Measurements from ENCODE around the gene MYOM1.

MYOM1 gene

GRCh38 chr18:3183103-3183717 is 36.6 kb downstream of the MYOM1 start:
- no peak for DNase-seq

DNA sequence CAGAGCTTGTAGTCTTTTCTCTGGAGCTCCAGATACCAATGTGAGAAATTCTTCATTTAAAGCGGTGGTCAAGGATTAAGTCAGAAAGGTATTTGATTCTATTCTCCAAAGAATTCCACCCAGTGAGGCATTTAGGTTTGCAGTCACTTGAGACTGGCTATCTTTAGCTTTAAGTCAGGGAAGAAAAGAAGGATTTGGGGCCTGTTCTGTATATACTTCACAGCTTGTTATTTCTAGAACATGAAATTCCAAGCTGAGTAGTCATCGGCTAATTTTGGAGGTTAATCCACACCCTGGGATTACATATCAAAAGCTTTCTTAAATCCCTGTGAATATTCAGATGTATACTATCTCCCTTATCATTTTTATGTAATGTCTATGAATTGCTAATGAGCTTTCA is 39.4 kb downstream of the MYOM1 start:
- DNase-seq = no peak

DNA sequence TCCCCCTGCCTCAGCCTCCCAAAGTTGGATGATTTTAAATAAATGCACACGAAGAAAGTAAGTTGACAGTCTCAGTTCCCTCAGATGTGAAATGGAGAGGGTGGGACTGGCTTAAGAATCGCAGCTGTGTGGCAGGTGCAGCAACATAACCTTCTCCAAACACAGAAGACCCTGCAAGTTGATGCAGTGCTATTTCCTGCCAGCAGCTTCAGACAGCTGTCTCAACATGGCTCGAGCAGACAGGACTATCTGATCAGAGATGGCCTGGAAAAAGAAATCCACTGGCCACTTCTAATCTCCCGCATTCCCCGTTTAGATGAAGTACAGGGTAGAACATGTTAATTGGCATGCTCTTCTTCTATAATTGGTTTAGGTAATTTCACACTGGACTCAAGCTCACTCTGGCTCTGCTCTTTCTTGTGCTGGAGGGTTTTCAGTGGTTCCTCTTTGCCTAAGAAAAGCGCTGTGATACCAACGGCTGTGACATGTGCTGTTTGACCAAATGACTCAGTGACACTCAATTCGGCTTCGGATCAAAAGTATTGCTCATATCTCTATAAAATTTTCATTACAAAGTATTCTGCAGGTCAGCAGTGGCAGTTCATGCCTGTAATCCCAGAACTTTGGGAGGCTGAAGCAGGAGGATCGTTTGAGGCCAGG is 40.2 kb downstream of the MYOM1 start:
- DNase-seq = no peak

DNA sequence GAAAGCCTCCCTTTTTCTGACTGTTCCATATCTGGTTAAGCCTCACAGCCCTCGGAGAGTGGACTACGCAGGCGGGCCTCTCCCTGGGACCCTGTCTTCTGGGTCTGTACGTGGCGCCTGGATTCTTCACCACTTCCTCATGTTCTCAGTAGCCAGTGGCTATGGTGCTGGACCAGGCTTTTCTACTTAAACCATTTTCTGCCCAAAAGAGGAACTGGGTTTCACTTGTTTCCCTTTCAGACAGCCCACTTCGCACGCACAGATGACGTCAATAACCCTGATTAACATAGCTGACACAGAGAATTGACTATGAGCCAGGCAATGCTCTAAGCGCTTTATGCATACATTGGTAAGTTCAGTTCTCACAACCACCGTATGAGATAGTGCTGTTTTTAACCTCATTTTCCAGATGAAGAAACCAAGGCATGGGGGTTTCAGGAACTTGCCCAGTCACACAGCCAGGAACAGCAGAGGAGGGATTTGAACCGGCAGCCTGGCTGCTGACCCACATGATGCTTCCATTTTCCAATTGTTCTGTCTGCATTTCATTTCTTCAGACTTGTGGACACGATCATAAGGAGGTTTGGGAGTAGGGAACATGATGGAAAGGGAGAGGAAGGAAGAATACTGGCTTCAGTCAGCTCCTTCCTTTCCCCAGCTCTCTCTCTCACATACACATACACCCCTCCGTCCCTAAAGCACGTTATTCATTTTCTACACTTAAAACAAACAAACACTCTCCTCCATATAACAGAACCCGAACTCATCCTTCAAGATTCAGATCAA is 41.7 kb downstream of the MYOM1 start:
- no peak for DNase-seq

- no peak for DNase-seq
These were observed 44.5 kb downstream of the MYOM1 start for GRCh38 chr18:3175195-3175758.

GRCh38 chr18:3172097-3172496 is 47.7 kb downstream of the MYOM1 start:
- DNase-seq = no peak

DNA sequence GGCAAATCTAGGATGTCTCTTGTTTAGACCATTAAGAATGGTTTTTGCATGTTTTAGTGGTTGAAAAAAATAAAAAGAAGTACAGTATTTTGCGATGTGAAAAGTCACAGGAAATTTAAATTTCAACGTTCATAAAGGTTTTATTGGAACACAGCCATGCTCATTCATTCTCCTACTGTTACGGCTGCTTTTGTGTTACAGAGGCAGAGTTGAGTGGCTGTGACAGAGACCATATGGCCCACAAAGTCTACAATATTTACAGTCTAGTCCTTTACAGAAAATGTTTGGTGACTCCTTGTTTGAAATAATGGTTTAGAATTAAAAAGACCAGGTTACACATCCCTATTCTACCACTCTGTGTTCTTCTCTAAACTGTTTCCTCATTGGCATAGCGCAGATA is 48.1 kb downstream of the MYOM1 start:
- DNase-seq = no peak

DNA sequence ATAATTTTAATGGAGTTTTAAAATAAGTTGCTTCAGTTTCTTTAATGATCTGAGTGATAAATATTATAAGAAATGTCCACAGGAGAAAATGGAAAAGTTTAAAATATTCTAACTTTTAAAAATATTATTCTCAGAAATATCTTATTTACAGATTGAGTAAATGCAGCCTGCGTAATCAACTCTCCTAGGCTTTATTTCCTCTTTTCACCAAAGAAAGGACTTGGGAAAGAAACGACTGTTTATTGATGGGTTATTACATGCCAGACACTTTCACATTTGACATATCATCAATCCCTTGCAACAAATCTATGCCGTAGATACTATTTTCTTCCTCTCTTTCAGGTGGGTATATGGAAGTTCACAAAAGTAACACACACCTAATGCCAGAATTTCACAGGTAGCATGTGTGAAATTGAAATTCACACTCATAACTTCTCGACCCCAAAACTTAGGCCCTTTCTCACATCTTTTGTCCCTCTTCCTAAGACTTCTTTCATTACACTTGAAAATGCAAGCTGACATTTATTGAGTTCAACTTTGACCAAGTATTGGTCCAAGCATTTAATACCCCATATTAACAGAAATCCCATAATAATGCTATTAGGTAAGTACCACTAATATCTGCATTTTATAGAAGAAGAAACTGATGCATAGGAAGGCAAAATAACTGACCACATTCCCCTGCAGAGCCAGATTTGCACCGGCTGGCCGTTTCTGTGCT is 49.2 kb downstream of the MYOM1 start:
- no peak for DNase-seq

DNA sequence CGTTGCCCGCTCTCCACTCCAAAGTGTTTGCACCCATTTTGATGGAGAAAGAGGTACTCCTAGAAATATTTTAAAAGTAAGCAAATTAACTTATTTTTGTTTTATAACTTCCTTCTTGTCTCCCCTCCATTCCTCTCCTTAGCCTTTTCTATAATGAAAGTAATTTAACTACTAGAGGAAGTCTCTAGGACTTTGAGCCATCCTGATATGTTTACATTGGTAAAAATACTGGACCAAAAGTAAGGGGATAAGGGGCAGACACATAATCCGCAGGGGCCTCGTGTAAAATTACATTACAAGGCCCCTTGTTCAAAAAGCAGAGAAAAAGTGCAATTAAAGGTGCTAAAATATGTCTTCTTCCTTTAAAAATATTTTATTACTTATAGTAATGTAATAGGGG is 55.4 kb downstream of the MYOM1 start:
- no peak for DNase-seq

DNA sequence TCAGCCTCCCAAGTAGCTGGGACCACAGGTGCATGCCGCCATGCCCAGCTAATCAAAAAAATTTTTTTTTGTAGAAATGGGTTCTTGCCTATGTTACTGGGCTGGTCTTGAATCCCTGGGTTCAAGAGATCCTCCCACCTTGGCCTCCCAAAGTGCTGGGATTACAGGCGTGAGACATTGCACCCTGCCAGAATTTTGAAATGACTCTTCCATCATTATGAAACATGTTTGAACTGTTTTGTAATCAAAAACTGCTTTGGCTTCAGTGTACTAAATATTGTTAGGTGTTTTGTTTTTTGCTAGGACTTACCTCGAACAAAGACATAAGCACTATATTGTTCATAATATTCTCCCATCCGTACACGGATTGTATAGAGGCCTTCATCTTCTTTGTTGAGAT is 55.8 kb downstream of the MYOM1 start:
- DNase-seq = no peak

DNA sequence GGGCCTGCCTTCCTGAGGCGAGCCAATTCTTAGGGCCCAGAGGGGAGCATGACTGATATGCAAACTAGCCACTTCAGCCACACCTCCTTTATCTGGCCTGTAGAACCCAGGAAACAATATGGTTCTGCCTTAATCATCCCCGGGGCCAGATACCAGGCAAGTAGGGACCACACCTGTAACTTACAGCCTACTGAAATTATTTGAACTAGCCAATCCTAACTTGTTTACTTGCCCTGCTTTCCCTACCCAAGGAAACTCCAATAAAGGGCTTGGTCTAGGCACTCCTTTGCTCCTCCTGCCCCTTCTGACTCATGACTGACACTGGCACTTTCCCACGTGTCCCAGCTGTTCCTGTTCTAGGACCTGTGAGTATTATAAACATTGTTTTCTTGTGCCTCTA is 57.6 kb downstream of the MYOM1 start:
- no peak for DNase-seq

DNA sequence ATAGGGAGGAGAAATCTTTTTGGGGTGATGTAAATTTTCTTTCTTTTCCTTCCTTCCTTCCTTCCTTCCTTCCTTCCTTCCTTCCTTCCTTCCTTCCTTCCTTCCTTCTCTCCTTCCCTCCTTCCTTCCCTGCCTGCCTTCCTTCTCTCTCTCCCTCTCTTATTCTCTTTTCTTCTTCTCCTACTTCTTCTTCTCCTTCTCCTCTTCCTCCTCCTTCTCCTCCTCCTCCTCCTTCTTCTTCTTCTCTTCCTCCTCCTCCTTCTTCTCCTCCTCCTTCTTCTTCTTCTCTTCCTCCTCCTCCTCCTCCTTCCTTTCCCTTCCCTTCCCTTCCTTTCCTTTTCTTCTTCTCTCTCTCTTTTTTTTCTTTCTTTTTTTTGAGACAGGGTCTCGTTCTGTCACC is 59.9 kb downstream of the MYOM1 start:
- no peak for DNase-seq

DNA sequence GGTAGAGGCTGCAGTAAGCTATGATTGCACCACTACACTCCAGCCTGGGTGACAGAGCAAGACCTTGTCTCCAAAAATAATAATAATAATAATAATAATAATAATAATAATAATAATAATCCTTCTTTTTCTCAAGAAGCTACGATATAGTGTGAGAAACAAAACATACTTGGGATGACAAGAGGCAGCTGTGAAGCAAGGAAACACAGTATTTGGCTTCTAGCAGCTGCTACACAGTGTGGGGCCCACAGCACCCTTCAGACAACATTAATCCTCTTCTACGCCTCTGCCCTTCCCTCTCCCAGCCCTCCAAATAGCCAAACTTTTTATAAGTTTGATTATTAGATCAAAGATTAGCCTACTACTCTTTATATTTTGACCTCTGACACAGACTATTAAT is 62.2 kb downstream of the MYOM1 start:
- DNase-seq = no peak

- DNase-seq = no peak
These were observed 62.7 kb downstream of the MYOM1 start for GRCh38 chr18:3157086-3157485.

DNA sequence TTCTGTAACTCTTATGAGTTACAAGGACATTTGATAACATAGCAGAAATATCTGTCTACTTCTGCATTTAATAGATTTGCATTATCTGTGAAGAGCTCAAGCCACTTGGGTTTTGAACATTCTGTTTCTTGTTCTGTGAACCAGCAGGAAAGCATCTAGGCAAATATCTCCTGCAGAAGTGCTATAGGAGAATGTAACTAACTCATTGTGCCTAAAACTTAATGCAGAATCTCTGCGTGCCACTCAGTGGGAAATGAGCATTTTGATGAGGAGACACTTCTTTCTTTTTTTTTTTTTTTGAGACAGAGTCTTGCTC is 63.5 kb downstream of the MYOM1 start:
- no peak for DNase-seq

DNA sequence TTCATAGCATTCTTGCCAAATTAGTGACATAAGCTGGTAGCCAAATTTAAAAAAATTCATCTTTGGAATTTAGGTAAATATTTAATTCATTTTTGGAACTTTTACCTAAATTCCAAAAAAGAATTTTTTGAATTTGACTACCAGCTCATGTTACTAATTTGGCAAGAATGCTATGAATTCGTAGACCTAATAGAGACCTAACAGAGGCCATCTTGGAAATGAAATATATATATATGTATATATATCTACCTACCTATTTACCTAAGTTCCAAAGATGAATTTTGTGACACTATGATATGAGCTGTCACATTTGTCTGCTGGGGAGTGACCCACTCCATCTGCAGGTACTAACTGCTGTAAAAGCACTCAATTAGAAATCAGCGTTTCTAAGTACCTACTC is 65.6 kb downstream of the MYOM1 start:
- no peak for DNase-seq

DNA sequence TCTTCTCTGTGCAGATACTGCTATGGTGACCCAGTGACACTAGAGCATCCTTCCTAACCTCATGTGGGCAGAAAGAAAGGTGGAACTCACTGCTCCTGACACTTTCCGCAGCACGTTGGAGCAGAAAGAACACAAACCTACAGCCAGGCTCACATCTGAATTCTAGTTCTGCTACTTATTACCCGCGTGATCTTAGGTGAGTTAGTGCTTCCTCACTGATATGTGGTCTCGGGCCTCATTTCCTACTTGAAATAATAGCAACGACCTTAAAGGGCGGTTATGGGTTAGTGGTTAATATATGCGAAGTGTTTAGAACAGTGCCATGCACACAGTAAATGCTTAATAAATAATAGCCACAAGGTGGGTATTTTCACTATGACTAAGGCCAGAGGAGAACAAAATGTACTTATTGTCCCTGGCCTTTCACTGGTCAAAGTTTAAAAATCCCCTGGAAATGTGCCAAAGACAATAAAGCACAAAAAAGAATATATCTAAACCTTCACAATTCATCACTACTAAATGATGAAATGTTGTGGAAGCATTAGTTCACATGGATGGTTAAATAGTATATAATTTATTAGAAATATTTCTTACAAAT is 66.6 kb downstream of the MYOM1 start:
- no peak for DNase-seq

- DNase-seq = no peak
These were observed 67.5 kb downstream of the MYOM1 start for GRCh38 chr18:3152294-3152693.

DNA sequence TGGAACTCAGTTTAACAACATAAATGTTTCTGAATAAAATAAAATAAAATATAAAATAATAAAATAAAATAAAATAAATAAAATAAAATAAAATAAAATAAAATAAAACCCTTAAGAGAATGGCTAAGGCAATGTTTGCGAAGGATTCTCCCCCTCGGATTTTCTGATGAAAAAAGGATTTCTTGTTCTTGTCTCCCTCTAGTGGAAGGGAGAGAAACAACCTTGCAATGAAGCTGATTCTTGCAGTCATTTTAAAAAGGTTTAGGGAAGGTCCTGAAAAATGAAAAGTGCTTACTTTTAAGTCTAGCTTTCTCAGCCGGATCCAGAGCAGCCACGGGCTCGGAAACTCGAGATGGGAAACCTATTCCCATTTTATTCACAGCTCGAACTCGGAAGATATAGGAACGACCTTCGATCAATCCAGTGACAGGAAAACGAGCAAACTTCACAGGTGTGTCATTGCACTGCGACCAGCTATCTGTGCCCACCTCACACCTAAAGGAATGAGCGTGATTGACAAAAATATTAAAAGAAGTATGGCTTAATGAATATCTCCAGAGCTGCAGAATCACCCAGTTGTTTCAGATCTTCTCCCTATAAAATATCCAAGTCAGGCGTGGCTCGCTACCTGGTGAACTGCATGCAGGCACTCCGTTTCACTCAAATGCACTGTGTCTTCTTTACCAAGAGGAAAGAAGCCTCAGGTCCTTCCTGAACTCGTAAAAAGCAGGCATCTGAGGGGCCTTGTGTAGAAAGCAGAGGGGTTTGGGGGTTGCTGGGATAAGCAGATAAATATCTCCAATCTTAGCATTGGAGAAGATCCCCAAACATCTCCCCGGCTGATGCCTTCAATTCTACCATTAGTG is 68.1 kb downstream of the MYOM1 start:
- no peak for DNase-seq

DNA sequence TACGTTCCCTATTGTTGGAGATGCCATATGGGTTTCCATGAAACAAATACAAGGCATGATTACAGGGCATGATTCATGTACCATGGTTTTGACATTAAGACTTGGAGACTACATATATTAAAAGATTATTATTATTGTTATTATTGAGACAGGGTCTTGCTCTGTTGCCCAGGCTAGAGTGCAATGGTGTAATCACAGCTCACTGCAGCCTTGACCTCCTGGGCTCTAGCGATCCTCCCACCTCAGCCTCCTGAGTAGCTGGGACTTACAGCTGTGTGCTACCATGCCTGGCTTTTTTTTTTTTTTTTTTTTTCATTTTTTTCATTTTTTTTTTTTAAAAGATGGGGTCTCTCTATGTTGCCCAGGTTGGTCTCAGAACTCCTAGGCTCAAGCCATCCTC is 69.1 kb downstream of the MYOM1 start:
- DNase-seq = no peak

GRCh38 chr18:3150274-3150673 is 69.5 kb downstream of the MYOM1 start:
- no peak for DNase-seq

DNA sequence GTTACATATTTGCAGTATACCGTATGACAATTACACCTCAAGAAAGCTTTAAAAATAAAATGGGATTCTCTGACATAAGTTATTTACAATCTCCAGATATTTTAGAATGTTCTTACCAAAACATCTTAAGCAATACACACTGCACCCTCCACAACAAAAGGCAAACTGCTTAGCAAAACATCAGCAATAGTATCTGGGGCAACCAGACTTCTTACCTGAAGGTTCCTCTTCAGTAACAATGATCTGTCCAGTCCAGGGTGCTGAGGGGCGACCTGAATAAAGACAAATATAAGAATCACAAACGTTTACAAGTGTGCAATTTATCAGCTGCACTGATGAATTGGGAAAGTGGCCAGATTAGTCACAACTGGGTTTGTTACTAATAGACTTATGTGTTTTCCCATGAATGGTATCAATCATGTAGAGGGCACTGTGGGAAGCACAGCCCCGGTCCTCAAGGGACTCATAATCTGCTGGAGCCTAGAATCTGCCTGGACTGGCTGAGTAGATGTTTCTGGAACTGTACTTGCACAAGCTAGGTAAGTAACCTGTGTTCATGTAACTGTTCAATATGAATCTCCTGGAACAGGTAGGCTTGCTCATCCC is 70.7 kb downstream of the MYOM1 start:
- DNase-seq = no peak

Data from right forelimb (tissue), 1 donor.